CD4-positive, alpha-beta T cell (primary cell): ENCODE data around the gene ARHGEF4. TPM values are rescaled to one million over a fixed set of nuclear protein-coding genes. Genes with fewer than 3 reads are reported as not detected.
A peak's percentile ranks its signal among the peaks of the same experiment; 100 is the strongest.

ENCODE experiments used
- ATAC-seq: fragments of 200-7000 bp; cut with Tn5 transposase; one replicate; pipeline ENCODE4 v1.10.0; 2022; ENCODE audit warnings: mild to moderate bottlenecking; ENCODE audit not compliant: poor library complexity
- CTCF ChIA-PET: fragments of 350-600 bp; sonication (Branson Sonifier 250); formaldehyde crosslinking; loops from one replicate; lab custom pipeline; 2021; ENCODE audit warnings: antibody characterized with exemption, inconsistent platforms; lab: Charles Lee
- POLR2A ChIA-PET: fragments of 350-600 bp; sonication (Branson Sonifier 250); formaldehyde crosslinking; loops from one replicate; lab custom pipeline; 2021; ENCODE audit warnings: antibody characterized with exemption, inconsistent platforms; lab: Charles Lee
- DNase-seq, 14 experiments: peaks; one replicate each; pipeline ENCODE4 v3.0.0-alpha.2; 2013 to 2020; ENCODE audit warnings: mixed read lengths in 2 of 14
- H3K27ac ChIP-seq, 2 donors: one replicate each; pipeline versions ENCODE4 v1.5.1 to v1.7.0; 2013; ENCODE audit warnings: low read length in 2 of 2, low read depth in 1 of 2, mild to moderate bottlenecking in 1 of 2
- H3K27me3 ChIP-seq, 2 experiments: 1 replicate in 1 of 2; 2 replicates in 1 of 2; pipeline versions ENCODE4 v1.6.1 to v1.7.0; 2013; ENCODE audit warnings: low read length in 2 of 2, control low read depth in 1 of 2, mild to moderate bottlenecking in 1 of 2, moderate library complexity in 1 of 2; ENCODE audit not compliant: insufficient read depth in 2 of 2, control insufficient read depth in 1 of 2
- H3K36me3 ChIP-seq: one replicate; pipeline ENCODE4 v1.6.1; 2013; ENCODE audit warnings: low read length, control low read depth; ENCODE audit not compliant: insufficient read depth
- H3K4me1 ChIP-seq: one replicate; pipeline ENCODE4 v1.6.1; 2013; ENCODE audit warnings: low read length, control low read depth; ENCODE audit not compliant: insufficient read depth
- H3K4me3 ChIP-seq: one replicate; pipeline ENCODE4 v1.5.1; 2013; ENCODE audit warnings: mild to moderate bottlenecking, low read length, moderate library complexity
- H3K9me3 ChIP-seq, 2 experiments: 1 replicate in 1 of 2; 2 replicates in 1 of 2; pipeline versions ENCODE4 v1.6.1 to v1.7.0; 2013; ENCODE audit warnings: low read length in 2 of 2, mild to moderate bottlenecking in 2 of 2, control low read depth in 1 of 2, moderate library complexity in 1 of 2; ENCODE audit not compliant: control insufficient read depth in 1 of 2, insufficient read depth in 1 of 2
- H3K27ac Mint-ChIP-seq: one replicate; pipeline ENCODE4 v1.8.0; 2020; ENCODE audit warnings: mixed read lengths
- H3K27me3 Mint-ChIP-seq: one replicate; pipeline ENCODE4 v1.8.0; 2021; ENCODE audit warnings: mixed read lengths
- H3K36me3 Mint-ChIP-seq: one replicate; pipeline ENCODE4 v1.8.0; 2021; ENCODE audit warnings: low read depth, mixed read lengths
- H3K4me1 Mint-ChIP-seq: one replicate; pipeline ENCODE4 v1.8.0; 2021; ENCODE audit warnings: low read depth, mixed read lengths
- H3K4me3 Mint-ChIP-seq: one replicate; pipeline ENCODE4 v1.8.0; 2020; ENCODE audit warnings: mild to moderate bottlenecking, mixed read lengths
- H3K9me3 Mint-ChIP-seq: one replicate; pipeline ENCODE4 v1.8.0; 2020; ENCODE audit warnings: mixed read lengths
- intact Hi-C, 2 experiments: fragments of 100-400 bp; cut with DNase I in 1 of 2; cut with micrococcal nuclease in 1 of 2; formaldehyde crosslinking; loops; one replicate each; pipeline versions ENCODE4 v1.15.1 to v1.9.0; 2023 to 2025; cut with DNase I, micrococcal nuclease
- total RNA-seq, 174 experiments: library from RNA in 2 of 174; stranded (reverse) in 2 of 174; gene quantifications; one replicate each; pipeline ENCODE4 v1.2.3 and lab custom pipeline; 2021 to 2026
- TF ChIP-seq, protein P1 (sequence below): fragments of 200-600 bp; IDR thresholded peaks from one replicate; pipeline ENCODE4 v1.8.0; 2022; ENCODE audit warnings: antibody characterized with exemption, mild to moderate bottlenecking

Gene ARHGEF4
- total RNA-seq, 2 experiments from 2014 or later: 3.6 to 4.1 TPM

DNA sequence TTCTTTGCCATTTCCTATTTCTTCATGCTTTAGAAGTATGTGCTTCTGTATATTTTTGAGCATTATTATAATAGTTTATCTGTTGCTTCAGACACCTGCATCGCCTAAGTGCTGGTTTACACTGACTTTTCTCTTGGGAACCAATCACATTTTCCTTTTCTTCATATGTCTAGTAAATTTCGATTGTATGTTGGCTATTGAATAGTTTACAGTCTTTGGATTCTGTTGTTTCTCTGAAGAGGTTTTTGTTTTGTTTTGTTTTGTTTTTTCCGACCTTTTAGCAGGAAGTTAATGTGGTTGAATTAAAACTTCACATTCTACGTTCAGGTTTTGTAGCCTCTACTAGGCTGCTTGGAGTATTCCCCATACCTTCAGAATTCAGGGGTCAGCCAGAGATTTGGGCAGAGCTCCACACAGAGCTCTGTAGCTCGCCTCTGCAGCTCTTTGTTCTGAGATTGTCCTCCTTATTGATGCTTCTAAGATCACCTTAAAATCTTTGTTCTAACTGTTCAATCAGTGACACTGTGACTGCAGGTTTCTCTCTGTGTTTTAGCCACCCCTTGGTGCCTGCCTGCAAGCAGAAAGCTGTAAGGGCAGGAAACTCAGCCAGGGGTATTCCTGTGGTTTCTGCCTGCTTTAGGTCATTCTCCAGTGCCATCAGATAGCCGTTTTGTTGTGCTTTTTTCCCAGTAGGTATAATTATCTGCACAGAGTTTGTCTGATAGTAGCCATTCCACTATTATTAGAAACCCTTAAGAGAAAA is 173.2 kb downstream of the ARHGEF4 start:
- H3K9me3 ChIP-seq: no peaks in the 10 kb centered on the region
- H3K27me3 Mint-ChIP-seq: peaks cover 9% of the 10 kb centered on the region
- POLR2A ChIA-PET: interaction anchor here (1.1 kb wide), 1 partner anchor 30 kb away, joined by 4 read pairs; no protein-coding TSS in a partner anchor

DNA sequence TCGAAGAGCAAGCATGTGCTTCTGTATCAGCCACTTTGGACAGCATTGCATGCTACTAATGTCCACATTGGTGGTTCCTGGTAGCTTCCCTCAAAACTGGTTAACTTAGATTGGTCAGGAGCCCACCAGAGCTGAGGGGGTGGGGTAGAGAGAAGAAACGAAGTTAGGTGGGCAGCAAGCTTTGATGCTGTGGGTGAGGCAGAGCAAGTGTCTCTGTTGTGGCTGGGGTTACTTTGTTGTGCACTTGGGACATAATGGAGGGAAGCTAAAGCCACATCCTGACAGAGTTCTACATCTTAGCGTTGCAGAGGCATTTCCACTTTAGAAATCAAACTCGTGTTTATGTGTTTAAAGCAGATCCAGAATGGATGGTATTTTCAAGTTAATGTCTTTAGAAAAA is 173.9 kb downstream of the ARHGEF4 start:
- H3K4me1 Mint-ChIP-seq: peaks cover 25% of the 10 kb centered on the region
- Histone ChIP-seq H3K27me3 (no peaks in the 10 kb centered on the region), H3K4me1 (peaks cover 8% of the 10 kb centered on the region), H3K27ac (no peak overlapping the region), H3K4me3 (no peak overlapping the region), H3K36me3 (no peaks in the 10 kb centered on the region), H3K9me3 (no peaks in the 10 kb centered on the region)
- H3K4me3 Mint-ChIP-seq: peak overlapping the region; percentile 31
- ChIA-PET POLR2A (interaction anchor here (1.1 kb wide), 1 partner anchor 30 kb away, joined by 4 read pairs; no protein-coding TSS in a partner anchor), CTCF (no interaction called here)
- H3K9me3 Mint-ChIP-seq: no peaks in the 10 kb centered on the region
- peak in 1 of 14 experiments; percentile 60 for DNase-seq
- TF ChIP-seq, protein P1, sequence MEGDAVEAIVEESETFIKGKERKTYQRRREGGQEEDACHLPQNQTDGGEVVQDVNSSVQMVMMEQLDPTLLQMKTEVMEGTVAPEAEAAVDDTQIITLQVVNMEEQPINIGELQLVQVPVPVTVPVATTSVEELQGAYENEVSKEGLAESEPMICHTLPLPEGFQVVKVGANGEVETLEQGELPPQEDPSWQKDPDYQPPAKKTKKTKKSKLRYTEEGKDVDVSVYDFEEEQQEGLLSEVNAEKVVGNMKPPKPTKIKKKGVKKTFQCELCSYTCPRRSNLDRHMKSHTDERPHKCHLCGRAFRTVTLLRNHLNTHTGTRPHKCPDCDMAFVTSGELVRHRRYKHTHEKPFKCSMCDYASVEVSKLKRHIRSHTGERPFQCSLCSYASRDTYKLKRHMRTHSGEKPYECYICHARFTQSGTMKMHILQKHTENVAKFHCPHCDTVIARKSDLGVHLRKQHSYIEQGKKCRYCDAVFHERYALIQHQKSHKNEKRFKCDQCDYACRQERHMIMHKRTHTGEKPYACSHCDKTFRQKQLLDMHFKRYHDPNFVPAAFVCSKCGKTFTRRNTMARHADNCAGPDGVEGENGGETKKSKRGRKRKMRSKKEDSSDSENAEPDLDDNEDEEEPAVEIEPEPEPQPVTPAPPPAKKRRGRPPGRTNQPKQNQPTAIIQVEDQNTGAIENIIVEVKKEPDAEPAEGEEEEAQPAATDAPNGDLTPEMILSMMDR: no peak
- no peak overlapping the region for H3K27ac Mint-ChIP-seq
- H3K36me3 Mint-ChIP-seq: no peaks in the 10 kb centered on the region
- intact Hi-C loops: no loop called here
- peak; percentile 37 for ATAC-seq
- peaks cover 9% of the 10 kb centered on the region for H3K27me3 Mint-ChIP-seq

More for the DNA sequence above, 173.2 kb downstream of the ARHGEF4 start:
- Histone ChIP-seq H3K36me3 (no peaks in the 10 kb centered on the region), H3K4me1 (peaks cover 8% of the 10 kb centered on the region), H3K4me3 (no peak overlapping the region), H3K27ac (no peak overlapping the region), H3K27me3 (peaks cover 0 to 3% of the 10 kb centered on the region in 2 experiments)
- H3K4me1 Mint-ChIP-seq: peaks cover 25% of the 10 kb centered on the region
- no peaks in the 10 kb centered on the region for H3K36me3 Mint-ChIP-seq
- H3K9me3 Mint-ChIP-seq: no peaks in the 10 kb centered on the region
- CTCF ChIA-PET: no interaction called here
- no peak overlapping the region for H3K4me3 Mint-ChIP-seq
- TF ChIP-seq, protein P1: no peak
- intact Hi-C loops: no loop called here
- ATAC-seq: no peak
- H3K27ac Mint-ChIP-seq: no peak overlapping the region
- peak in 1 of 14 experiments; percentile 5 for DNase-seq

DNA sequence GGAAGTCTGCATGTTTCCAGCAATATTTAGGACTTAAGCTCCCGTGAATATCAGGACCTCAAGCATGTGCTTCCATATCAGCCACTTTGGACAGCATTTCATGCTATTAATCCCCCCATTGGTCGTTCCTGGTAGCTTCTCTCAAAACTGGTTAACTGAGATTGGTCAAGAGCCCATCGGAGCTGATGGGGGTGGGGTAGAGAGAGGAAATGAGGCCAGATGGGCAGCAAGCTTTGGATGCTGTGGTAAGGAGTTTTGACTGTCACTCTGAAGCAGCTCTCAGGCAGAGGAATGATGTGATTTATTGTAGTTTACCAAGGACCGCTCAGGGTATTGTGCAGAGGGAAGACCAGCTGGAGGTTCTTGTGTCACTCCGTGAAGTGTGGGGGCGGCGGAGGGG is 174.8 kb downstream of the ARHGEF4 start:
- no peaks in the 10 kb centered on the region for H3K36me3 ChIP-seq
- no peaks in the 10 kb centered on the region for H3K9me3 ChIP-seq
- H3K4me1 Mint-ChIP-seq: peaks cover 25% of the 10 kb centered on the region
- H3K27me3 ChIP-seq: no peaks in the 10 kb centered on the region
- H3K4me1 ChIP-seq: peaks cover 8% of the 10 kb centered on the region
- TF ChIP-seq, protein P1: no peak
- H3K27me3 Mint-ChIP-seq: peaks cover 14% of the 10 kb centered on the region
- no peak overlapping the region for H3K27ac Mint-ChIP-seq
- no peaks in the 10 kb centered on the region for H3K9me3 Mint-ChIP-seq
- intact Hi-C loops: no loop called here
- DNase-seq (no peak), ATAC-seq (no peak)
- no peak overlapping the region for H3K4me3 ChIP-seq
- ChIA-PET CTCF (no interaction called here), POLR2A (interaction anchor here (1.0 kb wide), 1 partner anchor 82 kb away, joined by 3 read pairs; no protein-coding TSS in a partner anchor)
- H3K36me3 Mint-ChIP-seq: no peaks in the 10 kb centered on the region
- H3K4me3 Mint-ChIP-seq: no peak overlapping the region
- H3K27ac ChIP-seq: no peak overlapping the region
